RKO (cell line): Measurements from ENCODE around the gene KCNQ1.

ENCODE experiments used
- DNase-seq: peaks from one replicate; pipeline ENCODE4 v3.0.0-alpha.2; 2016; ENCODE audit warnings: low spot score

The KCNQ1 gene

DNA sequence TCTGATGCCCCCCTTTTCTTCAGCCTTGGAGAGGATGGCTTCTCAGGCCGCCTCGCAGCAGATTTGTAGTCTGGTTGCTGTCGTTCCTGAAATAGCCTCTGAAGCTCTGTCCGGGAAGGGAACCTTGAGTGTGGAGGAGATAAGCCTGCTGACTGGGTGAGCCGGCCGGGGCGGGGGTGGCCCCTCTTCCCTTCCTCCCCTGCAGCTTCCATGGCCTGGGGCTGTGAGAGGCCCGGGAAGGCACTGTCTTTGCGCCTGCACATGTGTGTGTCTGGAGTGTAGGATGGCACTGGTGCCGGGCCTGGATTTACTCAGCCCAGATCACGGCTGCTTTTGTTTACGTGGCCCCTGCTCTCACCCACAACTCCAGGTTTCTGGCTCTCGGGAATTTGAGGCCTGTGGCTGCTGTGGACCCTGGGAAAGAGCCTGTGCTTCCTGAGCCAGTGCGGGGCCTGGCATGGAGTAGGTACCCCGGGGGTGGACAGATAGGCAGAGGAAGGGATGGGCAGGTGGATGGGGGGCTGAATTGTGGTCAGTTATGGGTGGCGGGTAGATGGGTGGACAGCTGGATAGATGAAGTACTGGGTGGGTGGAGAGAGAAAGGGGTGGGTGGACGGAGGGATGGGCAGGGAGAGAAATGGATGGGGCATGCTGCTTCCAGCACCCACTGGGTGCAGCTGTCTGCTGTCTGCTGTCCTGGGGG, 16.6 kb downstream of the KCNQ1 start:
- no peak for DNase-seq

DNA sequence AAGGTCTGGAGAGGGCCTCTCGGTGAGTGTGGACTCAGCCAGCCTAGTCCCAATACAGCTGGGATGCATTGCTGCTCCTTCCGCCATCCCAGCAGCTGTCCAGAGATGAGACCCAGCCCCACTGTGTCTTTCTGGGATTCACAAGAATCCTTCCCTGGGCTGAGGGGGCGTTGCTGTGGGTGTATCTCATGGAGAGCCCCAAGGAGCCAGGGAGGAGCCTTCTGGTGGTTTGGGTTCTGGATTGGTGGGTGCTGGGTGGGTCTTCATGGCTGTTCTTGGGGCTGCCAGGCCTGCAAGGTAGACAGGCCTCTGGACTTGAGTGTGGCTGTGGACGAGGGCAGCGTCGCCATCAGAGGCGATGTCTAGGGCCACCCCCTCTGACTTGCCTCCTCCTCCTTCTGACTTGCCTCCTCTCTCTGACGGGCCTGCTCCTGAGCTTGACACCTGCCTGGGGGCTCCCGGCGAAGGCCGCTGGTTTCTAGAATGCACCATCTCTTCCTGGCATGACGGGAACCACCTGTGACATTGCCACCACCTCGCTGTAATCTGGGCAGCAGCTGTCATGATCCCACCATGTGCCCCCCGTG, 17.2 kb downstream of the KCNQ1 start:
- no peak for DNase-seq

DNA sequence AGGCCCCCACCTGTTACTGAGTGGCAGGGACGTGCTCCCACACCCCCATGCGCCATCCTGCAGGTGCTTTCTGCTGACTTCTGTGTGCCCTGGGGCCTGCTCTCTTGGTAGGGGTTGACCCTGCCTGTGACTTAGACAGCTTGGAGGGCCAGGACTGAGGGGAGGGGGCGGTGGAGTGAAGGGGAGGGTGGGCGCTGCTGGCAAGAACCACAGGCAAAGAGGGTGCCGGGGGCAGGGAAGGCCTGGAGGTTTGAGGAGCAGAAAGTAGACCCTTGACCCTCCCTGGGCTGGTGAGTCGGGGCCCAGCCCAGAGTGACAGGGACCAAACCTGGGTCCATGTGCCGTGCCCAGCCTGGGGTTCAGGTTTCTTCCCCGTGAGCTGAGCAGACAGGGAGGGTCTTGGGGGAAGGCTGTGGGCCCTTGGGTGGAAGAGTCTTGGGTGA, 17.8 kb downstream of the KCNQ1 start:
- no peak for DNase-seq

DNA sequence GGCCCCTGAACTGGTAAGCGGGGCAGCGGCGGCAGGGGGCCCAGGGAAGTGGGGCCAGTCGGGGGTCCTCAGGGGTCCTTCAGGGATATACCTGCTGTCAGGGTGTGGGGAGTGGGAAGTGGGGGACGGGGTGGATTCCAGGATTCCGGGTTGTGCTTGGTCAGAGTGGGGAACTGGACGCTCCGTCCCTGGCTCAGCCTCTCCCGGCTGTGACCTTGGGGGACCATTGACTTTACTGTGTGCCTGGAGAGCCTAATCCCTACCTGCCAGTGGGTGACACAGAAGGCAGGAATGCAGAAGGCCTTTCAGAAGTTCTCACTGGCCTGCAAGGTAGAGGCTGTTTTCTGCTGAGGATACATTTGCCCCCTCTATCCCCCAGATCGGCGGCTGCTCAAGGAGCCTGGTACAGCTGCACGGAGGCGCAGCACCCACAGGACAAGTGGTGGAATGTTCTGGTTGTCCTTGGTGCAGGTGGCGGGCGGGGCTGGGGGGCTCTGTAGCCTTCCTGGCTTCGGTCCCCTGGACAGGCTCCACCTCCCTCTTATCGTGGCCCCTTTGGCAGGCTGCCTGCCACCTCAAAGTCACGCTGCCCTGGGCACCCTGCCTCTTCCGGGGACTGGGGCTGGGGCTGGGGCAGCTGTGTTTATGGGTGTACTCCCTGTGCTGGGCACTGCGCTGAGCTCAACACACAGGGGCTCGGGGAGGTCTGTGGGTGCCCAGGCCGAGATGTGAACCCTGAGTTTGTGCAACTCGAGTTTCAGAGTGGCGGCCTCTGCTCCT, 18.4 kb downstream of the KCNQ1 start:
- no peak for DNase-seq

DNA sequence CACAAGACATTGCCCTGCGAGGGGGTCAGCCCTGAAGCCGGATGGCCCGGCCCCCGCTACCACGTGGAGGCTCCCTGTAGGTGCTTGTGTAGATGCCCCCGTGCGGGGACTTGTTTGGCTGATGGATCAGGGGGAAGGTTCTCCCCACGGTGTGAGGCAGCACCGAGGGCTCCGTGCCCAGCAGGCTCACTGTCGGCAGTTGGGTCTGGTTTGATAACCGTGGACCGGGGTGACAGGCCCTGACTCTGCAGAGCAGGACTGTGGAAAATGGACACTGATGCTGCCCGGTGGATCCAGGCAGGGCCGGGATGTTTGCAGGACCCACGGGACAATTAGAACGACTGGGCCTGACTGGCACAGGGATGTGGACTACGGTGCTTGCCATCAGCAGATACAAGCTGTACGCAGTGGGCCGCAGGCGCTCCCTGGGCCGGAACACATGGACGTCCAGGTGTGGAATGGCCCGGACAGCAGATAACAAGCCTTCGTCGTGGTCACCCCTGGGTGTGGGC, 19.0 kb downstream of the KCNQ1 start:
- DNase-seq: no peak

DNA sequence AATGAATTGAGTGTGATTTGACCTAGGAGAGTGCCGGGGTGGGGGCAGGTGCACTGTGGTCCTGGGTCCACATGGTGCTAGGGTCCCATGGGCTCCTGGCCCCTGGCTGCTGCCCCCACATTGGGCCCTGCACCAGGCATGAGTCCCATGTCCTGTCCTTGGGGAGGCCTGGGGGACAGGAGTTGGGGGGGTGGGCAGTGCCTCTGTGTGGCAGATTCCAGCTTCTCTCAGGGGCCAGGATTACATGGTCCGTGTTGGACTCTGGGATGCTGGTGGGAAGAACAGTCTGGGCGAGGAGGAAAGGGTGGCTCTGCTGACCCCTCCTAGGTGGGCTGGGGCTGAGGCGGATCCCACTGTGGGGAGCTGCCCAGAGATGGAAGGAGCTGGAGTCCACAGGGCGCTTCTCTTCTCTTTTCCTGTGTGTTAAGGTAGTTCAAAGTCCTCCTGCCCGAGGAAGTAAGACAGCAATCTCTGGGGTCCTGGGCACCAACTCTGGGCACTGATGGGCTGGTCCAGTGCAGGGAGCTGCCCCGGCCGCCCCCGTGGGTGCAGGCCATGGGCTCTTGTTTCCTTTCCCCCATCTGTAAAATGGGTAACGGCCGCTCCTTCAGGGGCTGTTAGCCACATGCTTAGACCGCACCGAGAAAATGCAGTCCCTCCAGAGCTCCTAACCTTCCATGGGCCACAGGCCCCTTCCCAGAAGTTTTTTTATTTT, 19.8 kb downstream of the KCNQ1 start:
- no peak for DNase-seq

DNA sequence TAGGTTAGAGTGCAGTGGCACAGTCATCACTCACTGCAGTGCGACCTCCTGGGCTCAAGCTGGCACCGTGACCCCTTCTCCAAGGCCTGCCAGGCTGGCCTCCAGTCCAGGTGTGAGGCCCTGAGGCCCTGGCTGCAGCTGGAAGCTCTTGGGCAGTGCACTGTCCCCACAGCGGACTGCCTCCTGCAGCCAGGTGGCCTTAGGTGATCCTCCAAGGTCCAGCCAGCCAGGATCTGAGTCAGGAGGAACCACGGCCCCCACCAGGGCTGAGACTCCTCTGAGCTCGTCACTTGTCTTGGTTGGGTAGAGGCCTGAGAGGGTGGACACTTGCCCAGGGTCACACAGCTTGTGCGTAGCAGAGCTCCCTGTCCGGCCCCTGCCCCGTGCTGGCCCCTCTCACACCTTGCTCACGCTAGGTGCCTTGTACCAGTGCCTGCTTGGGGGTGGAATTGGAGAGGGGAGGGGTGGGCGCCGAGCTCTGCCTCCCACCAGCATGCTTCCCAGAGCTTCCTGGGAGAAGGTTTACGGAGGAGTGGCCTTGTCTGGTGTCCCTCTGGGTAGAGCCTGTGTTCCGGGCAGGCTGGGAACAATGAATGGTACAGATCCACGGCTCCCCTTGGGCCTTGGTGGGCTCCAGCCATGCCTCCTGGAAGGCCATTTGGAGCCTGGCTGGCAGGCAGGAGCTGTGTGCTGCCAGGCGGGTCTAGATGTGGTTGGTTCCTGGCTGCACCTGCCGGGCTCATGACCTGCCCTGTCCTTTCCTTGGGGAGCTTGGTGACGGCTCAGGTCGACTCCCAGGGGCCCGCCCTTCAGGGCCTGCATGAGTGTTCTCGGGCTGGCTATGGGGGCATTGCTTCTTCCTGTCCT, 20.6 kb downstream of the KCNQ1 start:
- no peak for DNase-seq

DNA sequence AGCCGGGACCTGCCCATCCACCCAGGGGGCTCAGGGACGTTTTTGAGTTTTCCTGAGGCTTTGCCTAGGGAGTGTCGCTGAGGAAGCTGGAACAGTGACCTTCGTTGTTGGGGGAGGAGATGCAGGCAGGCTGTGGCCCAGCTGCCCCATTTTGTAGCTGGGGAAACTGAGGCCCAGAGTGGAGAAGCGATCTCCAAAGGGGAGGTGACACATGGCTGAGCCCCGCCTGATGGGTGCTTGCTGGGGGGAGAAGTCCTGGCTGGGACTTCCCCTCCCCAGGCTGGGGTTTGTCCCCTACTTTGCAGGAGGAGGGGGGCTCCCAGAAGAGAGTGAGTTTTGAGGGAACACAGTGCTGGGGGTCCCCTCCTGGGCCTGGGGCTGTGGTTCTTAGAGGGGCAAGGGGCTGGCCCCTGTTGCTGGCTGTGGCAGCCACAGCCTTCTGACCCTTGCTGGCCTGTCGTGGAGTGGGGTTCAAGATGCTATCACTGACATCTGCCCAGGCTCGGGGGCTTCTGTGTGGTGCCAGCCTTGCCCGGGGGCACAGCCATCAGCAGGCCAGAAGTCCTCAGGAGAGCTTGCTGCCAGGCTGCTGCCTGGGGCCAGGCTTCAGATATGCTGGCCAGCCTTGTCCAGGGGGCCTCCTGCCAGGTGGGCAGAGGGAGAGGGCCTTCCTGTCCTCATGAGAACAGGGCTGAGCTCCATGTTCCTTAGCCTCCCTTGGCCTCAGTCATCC, 21.4 kb downstream of the KCNQ1 start:
- DNase-seq: no peak

DNA sequence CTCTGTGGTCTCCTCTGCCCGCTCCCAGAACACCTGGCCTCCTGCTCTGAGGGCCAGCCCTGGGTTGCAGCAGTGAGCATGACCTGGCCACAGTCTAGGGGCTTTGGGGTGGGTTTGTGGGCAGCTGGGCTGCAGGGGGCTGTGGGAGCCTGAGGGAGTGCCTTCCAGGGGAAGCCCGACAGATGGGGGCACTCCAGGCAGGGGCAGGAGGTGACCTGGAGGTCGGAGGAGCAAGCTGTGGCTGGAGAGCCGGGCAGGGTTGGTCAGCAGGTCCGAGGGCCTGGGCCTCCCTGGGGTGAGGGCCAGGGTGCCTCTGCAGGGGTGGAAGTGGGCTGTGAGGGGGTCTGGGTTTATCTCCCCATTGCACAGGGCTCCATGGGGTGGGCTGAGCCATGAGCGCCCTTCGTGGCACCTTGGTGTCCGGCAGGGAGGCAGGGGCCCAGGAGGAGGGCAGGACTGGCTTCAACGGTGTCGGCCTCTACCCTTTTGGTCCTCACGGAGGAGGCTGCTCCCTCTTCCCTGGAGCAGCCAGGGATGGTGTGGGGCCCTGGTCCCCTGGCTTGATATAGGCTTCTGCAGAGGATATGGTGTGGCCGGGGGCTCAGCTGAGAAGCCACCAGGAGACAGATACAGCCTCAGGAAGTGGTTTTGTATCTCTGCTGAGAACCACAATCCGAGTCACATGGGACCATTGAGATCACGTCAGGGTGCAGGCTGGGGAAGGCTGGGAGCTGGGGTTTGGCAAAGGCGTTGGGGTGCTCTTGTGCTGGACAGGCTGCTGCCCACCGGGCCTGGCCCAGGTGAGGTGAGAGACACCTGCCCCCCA, 22.3 kb downstream of the KCNQ1 start:
- DNase-seq: no peak

DNA sequence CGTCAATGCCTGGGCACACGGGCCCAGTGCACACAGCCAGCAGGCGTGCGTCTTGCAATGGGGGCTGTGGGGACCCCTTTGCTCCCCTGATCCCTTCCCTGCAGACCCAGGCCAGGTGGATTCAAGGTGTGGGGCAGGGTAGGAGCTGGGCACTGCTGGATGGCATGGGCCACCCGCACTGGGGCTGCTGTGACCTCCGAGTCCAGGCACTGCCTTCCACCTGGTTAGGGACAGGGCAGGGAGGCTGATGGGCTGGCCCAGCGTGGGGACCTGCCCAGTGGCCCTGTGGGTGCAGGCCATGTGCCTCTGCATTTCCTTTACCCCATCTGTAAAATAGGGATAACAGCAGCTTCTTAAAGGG, 22.9 kb downstream of the KCNQ1 start:
- no peak for DNase-seq

DNA sequence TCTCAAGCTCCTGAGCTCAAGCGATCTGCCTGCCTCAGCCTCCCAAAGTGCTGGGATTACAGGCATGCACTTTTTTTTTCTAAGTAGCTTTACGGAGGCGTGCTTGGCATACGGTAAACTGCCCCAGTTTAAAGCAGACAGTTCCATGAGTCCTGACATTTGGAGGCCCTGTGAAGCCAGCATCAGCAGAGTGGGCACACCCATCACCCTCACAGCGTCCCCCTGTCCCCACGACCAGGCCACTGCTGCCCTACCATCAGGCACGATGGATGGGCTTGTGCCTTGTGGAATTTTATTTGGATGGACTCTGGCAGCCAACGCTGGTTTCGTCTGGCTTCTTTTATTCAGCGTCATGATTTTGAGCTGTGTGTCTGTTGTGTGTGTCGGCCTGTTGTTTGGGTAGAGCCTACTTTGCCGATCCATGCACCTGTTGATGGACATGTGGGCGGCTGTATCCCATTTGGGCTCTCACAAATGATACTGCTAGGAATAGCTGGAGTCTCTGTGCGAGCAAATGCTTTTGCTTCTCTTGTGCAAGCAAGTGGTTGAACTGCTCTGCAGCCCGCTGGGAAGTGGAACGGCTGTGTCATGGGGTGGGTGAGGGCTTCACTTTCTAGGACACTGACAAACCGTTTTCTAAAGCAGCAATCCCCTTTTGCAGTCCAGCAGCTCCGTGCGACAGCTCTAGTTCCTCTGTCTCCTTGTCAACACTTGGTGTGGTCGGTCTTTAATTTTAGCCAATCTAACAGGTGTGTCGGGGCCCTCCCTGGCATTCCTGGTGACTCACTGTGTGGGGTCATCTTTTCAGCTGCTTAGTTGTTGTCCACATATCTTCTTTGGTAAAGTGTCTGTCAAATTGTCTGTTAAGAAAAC, 23.8 kb downstream of the KCNQ1 start:
- DNase-seq: no peak

DNA sequence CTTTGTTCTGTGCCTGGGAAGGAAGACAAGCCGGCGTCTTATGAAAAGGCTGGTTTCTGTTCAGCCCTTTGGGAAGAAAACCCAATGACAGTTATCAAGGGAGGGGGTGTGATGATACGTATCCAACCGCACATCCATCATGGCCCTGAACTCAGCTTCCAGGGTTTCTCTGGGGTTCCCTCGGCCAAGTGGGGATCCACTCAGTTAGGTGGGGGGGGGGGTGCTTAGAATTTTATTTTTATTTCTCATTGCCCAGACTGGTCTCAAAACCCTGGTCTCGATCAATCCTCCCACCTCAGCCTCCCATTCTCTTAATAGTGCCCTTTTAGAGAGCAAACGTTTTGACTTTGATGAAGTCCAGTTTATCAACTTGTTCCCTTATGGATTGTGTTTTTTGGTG, 25.7 kb downstream of the KCNQ1 start:
- DNase-seq: no peak

DNA sequence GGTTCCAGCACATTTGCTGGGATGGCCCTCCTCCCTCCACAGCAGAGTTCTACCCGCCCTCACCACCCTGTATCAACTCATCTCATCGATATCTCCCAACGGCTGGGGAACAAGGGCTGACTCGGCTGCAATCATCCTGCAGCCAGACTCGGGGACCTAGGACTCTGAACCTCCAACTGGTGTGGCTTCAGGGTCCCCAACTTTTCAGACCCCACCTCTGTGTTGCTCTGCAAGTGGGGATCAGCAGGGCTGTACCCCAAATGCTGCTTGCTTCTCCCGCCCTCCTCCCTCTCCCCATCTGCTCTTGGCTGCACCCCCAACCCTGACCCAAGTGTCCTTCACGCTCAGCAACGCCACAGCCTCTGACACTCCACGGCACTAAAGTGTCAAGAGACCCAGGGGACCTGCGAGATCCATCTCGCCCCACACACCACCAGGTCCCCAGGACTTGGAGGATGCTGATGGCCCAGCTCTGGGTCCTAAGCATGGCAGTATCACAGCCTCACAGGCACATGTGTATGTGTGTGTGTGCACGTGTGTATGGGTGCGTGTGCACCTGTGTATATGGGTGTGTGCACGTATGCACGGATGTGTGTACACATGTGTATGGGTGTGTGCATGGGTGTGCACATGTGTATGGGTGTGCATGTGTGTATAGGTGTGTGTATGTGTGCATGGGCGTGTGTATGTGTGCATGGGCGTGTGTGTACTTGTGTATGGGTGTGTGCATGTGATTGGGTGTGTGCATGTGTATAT, 26.4 kb downstream of the KCNQ1 start:
- DNase-seq: no peak

DNA sequence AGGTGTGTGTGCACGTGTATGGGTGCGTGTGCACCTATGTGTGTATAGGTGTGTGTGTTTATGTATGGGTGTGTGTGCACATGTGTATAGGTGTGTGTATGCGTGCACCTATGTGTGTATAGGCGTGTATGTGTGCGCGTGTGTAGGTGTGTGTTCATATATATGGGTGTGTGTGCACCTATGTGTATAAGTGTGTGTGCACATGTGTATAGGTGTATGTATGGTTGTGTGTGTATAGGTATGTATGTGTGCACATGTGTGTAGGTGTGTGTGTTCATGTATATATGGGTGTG, 26.9 kb downstream of the KCNQ1 start:
- no peak for DNase-seq

DNA sequence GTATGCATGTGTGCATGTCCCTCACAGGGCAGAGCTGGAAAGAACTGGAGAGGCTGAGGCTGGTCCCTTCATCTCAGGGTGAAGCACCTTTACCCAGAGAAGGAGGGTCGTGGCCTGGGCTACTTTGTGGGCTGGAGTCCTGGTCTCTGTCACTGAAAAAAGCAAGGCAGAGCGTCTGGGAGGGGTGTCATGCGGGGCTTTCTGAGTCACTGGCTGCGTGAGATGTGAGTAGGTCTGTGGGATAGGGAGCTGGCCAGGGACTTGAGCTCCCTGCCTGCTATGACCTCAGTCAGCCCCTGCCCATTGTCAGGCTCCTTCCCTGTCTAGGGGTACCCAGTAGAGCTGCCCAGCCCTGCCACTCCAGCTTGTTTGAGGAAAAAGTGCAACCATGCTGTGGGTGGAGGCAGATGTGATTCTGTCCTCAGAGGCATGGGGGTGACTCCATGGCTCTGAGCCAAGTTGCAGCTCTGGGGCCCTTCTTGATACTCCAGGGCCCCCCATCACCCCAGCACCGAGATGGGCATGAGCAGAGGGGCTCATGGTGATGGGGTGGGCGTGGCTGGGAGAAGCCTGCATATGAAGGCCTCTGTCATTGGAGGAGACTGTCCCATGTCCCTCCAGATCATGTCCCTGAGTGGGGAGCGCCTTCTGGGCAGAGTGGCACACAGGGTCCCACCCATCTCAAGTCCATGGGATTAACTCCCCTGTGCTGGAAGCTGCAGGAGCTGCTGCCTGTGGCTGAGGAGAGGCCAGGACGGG, 27.8 kb downstream of the KCNQ1 start:
- DNase-seq: no peak

DNA sequence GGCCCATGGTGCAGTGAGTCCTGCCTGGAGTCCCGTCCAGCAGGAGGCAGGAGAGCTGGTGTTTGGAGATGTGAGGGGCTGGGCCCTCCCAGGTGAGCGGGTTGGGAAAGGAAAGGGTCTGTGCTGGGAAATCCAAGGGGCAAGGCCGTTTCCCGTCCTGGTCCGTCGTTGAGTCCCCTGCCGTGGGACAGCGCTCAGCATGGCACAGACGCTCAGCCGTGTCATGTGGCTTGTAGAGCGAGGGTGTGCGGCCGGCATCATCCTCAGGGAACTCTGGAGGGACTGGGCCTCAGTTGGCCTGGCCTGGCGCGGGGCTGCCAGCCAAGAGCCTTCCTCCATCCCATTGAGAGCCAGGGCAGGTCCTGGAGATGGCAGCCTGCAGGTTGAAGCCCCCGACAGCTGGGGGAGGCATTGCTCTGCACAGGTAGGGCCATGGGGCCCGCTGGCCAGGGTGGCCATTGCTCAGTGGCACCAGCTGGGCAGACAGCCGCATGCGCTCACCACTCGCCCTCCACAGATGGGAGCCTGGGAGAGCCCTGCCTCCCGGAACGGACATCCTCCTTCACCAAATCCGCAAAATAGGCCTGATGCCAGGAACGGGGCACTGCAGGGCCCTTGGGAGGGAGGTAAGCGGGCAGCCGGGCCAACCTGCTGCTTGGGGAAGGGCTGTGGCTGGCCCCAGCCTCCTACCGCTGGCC, 28.7 kb downstream of the KCNQ1 start:
- no peak for DNase-seq
